Ishikawa (cell line): ENCODE measurements around the gene CHPF.

Source experiments
- CEBPB ChIP-seq: IDR thresholded peaks from 2 replicates; pipeline ENCODE4 v1.6.1; 2012
- CREB1 ChIP-seq: IDR thresholded peaks from 2 replicates; pipeline ENCODE4 v1.6.1; 2012; ENCODE audit warnings: low read depth
- EGR1 ChIP-seq: IDR thresholded peaks from 2 replicates; pipeline ENCODE4 v1.6.1; 2012
- EP300 ChIP-seq: IDR thresholded peaks from 2 replicates; pipeline ENCODE4 v1.6.1; 2012; ENCODE audit warnings: borderline replicate concordance
- FOXM1 ChIP-seq: IDR thresholded peaks from 2 replicates; pipeline ENCODE4 v1.6.1; 2012; ENCODE audit warnings: low read depth, borderline replicate concordance
- NFIC ChIP-seq: IDR thresholded peaks from 2 replicates; pipeline ENCODE4 v1.6.1; 2012
- RAD21 ChIP-seq: IDR thresholded peaks from 2 replicates; pipeline ENCODE4 v1.6.1; 2012; ENCODE audit warnings: low read depth
- TAF1 ChIP-seq: IDR thresholded peaks from 2 replicates; pipeline ENCODE4 v1.6.1; 2012; ENCODE audit warnings: low read depth, mild to moderate bottlenecking
- TCF12 ChIP-seq: IDR thresholded peaks from 2 replicates; pipeline ENCODE4 v1.6.1; 2012; ENCODE audit warnings: low read depth
- TEAD4 ChIP-seq: IDR thresholded peaks from 2 replicates; pipeline ENCODE4 v1.6.1; 2012
- YY1 ChIP-seq: IDR thresholded peaks from 2 replicates; pipeline ENCODE4 v1.6.1; 2012; ENCODE audit warnings: low read depth
- ZBTB7A ChIP-seq: IDR thresholded peaks from 2 replicates; pipeline ENCODE4 v1.6.1; 2012; ENCODE audit warnings: low read depth
- TF ChIP-seq, protein P1 (sequence below): IDR thresholded peaks from 2 replicates; pipeline ENCODE4 v1.6.1; 2012
- TF ChIP-seq, protein P2 (sequence below): IDR thresholded peaks from 2 replicates; pipeline ENCODE4 v1.6.1; 2012
- TF ChIP-seq, protein P3 (sequence below): IDR thresholded peaks from 2 replicates; pipeline ENCODE4 v1.6.1; 2012; ENCODE audit warnings: low read depth, mild to moderate bottlenecking

CHPF gene

DNA sequence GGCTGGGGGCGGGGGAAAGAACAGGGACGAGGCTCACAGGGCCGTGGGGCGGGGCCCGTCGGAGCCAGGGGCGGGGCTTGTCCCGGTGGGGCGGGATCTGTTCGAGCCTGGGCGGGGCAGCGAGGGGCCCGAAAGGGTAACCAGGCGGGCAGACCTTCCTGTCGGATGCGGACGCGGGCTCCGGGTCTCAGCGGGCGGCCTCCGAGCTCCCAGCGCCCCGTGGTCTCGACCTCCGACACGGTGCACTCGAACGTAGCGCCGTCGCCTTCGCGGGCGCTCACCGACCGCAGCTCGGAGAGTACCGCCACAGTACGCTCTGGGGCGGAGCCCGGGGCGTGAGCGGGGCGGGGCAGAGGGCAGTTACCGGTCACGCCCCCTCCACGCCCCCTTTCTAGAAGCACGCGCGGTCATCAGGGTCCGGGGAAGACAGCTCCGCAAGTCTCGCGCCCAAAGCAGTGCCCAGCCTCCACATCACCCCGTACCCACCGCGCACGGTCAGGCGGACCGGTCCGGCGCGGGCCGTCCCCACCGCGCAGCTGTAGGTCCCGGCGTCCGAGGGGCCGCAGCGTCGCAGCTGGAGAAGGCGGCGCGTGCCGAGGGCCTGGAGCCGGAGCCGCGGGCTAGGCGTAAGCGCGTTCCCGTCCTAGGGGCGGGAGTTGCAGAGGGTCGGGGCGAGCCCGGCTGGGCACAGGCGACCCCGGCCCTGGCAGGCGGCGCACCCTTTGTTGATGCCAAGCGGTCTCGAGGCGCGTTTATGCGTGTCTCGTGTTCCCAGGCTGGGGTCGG lies 9.0 kb upstream of the CHPF start:
- TF ChIP-seq TEAD4 (no peak), CEBPB (no peak), FOXM1 (no peak), ZBTB7A (0 out of 2 replicates have a peak, but pooled peaks have one; percentile 42), TCF12 (no peak), TAF1 (no peak)
- TF ChIP-seq, protein P1, sequence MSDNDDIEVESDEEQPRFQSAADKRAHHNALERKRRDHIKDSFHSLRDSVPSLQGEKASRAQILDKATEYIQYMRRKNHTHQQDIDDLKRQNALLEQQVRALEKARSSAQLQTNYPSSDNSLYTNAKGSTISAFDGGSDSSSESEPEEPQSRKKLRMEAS = peak; percentile 83
- TF ChIP-seq, protein P2, sequence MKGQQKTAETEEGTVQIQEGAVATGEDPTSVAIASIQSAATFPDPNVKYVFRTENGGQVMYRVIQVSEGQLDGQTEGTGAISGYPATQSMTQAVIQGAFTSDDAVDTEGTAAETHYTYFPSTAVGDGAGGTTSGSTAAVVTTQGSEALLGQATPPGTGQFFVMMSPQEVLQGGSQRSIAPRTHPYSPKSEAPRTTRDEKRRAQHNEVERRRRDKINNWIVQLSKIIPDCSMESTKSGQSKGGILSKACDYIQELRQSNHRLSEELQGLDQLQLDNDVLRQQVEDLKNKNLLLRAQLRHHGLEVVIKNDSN = 0 out of 2 replicates have a peak, but pooled peaks have one; percentile 1

DNA sequence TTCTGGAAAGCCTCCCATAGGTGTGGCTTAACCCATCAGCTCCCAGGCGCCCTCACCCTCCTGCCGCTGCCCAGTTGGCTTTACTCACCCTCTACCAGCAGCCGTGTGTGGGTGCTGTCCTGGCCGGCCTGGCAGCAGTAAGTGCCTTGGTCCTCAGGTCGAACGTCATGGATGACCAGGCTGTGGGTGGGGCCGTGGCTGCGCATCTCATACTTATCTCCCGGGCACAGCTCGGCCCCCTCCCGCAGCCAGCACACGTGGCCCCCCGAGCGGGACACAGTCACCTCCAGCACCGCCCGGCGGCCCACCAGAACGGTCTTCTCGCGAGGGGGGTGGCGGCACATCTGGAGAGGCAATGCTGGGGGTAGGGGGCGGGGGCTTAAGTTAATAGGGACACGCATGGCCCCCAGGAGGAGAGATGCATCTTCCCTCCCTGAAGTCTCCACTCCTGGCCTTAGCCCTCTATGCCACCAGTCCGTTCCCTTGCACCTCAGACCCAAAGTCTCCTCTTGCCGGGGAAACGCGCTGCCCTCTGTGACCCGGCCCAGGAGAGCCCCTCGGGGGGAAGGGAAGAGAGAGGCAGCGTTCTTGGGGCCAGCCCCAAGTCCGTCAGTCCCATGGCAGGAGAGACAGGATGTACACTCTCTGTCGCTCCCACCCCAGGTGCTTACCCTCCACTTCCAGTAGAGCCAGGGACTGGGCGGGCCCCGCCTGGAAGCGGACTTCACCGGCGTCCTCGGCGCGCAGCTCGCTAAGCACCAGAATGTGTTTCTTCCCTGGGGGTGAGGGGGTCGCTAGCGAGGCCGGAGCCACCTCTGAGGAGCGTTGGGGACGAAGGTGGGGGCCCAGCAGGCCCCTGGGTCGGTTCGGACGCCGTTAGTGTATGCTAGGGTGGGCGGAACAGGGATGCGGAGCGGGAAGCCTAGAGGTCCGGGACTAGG lies 8.1 kb upstream of the CHPF start:
- peak; percentile 65 for TF ChIP-seq ZBTB7A
- no peak for TF ChIP-seq CEBPB

DNA sequence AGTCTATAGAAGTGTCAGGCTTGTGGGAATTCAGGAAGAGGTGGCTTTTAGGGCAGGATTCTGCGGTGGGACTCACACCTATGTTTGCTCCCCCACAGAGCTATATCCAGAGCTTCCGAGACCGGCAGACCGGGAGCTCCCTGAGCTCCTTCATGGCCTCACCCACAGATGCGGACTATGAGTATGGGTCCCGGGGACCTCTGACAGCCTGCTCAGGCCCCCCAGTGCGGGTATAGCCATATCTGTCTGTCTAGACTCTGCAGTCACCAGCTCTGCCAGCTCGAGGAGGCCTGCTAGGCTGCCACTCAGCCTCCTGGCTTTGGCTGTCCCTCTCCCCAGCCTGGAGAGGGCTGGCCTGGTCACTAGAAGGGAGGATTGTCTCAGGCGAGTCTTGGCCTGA lies 6.0 kb upstream of the CHPF start:
- TF ChIP-seq EGR1 (no peak), EP300 (no peak), NFIC (no peak), CREB1 (no peak), TCF12 (no peak), RAD21 (no peak)
- TF ChIP-seq, protein P2 = no peak

DNA sequence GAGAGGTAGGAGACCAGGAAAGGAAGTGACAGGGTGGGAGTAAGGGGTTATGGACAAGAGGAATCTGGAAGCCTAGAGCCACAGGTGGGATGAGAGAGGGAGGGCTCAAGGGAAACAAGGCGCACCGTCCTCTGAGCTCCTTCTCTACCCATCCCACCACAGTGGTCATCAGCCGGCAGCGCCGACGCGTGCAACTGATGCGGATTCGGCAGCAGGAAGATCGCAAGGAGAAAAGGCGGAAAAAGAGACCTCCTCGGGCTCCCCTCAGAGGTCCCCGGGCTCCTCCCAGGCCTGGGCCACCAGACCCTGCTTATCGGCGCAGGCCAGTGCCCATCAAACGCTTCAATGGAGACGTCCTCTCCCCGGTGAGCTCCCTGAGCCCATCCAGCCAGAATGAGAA lies 5.4 kb upstream of the CHPF start:
- TF ChIP-seq ZBTB7A (no peak), CEBPB (no peak), TCF12 (no peak), YY1 (no peak), NFIC (no peak)
- TF ChIP-seq, protein P3, sequence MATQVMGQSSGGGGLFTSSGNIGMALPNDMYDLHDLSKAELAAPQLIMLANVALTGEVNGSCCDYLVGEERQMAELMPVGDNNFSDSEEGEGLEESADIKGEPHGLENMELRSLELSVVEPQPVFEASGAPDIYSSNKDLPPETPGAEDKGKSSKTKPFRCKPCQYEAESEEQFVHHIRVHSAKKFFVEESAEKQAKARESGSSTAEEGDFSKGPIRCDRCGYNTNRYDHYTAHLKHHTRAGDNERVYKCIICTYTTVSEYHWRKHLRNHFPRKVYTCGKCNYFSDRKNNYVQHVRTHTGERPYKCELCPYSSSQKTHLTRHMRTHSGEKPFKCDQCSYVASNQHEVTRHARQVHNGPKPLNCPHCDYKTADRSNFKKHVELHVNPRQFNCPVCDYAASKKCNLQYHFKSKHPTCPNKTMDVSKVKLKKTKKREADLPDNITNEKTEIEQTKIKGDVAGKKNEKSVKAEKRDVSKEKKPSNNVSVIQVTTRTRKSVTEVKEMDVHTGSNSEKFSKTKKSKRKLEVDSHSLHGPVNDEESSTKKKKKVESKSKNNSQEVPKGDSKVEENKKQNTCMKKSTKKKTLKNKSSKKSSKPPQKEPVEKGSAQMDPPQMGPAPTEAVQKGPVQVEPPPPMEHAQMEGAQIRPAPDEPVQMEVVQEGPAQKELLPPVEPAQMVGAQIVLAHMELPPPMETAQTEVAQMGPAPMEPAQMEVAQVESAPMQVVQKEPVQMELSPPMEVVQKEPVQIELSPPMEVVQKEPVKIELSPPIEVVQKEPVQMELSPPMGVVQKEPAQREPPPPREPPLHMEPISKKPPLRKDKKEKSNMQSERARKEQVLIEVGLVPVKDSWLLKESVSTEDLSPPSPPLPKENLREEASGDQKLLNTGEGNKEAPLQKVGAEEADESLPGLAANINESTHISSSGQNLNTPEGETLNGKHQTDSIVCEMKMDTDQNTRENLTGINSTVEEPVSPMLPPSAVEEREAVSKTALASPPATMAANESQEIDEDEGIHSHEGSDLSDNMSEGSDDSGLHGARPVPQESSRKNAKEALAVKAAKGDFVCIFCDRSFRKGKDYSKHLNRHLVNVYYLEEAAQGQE = no peak

DNA sequence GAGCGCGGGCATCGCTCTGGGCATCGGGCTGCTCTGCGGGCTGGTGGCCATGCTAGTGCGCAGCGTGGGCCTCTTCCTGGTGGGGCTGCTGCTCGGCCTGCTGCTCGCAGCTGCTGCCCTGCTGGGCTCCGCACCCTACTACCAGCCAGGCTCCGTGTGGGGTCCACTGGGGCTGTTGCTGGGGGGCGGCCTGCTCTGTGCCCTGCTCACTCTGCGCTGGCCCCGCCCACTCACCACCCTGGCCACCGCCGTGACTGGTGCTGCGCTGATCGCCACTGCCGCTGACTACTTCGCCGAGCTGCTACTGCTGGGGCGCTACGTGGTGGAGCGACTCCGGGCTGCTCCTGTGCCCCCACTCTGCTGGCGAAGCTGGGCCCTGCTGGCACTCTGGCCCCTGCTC lies 4.0 kb upstream of the CHPF start:
- no peak for TF ChIP-seq TAF1
- TF ChIP-seq EP300 = no peak
- TF ChIP-seq FOXM1 = no peak
- TF ChIP-seq, protein P1 = no peak
- no peak for TF ChIP-seq EGR1
- TF ChIP-seq TEAD4 = no peak
- no peak for TF ChIP-seq TCF12
- TF ChIP-seq CREB1 = no peak
- TF ChIP-seq ZBTB7A = no peak
- TF ChIP-seq, protein P2 = no peak

DNA sequence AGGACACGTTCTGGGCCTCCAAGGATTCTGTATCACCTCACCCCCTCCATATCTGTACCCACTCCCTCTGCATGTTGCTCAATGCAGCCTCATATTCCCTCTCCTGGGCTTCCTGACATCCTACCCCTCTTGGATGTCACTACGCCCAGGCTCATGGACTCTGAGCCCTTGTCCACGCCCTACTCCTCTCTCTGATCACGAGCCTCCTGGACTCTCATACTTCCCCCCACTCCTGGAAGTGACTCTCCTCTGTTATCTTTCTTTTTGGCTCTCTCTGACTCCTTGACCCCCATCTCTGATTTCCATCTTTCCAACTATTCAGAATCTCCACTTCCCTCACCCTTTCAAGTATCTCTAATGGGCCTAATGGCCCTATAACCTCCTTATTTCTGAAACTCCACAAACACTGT lies 2.3 kb upstream of the CHPF start:
- TF ChIP-seq FOXM1 (no peak), ZBTB7A (no peak), RAD21 (no peak), CEBPB (no peak)

DNA sequence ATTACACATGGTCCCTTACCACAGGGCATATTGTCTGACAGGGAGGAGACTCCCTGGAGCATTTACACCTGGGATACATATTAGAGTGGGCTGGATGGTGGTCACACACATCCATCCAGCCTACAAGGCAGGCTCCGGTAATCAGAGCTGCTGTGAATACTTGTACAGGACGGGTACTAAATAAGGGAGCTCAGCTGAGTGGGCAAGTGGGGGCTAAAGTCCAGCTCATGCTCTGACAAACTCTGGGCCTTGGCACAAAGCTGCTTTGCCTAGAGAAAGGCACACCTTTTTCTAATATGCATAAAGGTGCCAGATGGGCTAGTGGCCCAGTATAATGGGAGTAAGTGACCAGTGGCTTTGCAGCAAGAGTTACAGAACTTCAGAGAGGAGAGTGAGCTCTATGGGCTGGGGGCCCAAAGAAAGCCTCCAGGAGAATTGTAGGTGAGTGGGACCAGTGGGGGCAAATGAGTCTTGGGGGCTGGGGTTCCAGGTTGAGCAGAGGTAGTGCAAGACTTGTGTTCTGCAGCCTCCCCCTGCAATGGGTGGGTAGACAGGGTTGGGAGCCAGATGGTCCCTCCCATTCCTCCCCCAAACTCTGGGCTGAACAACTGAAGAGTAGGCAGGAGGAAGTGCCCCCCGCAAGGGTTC lies 1.8 kb upstream of the CHPF start:
- TF ChIP-seq TCF12 = no peak

DNA sequence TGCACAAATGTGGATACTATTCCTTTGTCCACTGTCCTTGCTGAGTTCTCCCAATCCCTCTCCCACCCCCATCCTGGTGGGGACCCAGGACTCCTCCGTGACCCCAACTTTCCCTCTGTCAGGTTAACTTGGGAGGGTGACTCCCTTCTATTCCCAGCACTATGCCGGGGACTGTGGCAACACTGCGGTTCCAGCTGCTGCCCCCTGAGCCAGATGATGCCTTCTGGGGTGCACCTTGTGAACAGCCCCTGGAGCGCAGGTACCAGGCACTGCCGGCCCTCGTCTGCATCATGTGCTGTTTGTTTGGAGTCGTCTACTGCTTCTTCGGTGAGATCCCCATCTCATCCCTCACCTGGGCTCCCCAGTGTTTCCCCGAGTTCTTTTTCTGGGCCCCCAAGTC lies 958 bp upstream of the CHPF start:
- TF ChIP-seq, protein P2 = no peak
- TF ChIP-seq, protein P3 = no peak
- TF ChIP-seq RAD21 = no peak
- TF ChIP-seq TAF1 = no peak
- TF ChIP-seq EP300 = no peak
- no peak for TF ChIP-seq CEBPB
- TF ChIP-seq NFIC = no peak
- TF ChIP-seq TCF12 = no peak
- TF ChIP-seq CREB1 = no peak
- no peak for TF ChIP-seq EGR1
- no peak for TF ChIP-seq FOXM1
- TF ChIP-seq YY1 = no peak
